ENCODE results near the gene TRIM47. TPM values are rescaled to one million over a fixed set of nuclear protein-coding genes. Genes with fewer than 3 reads are reported as not detected.
"Not testable (repeated sequence)": the region's sequence is repeated elsewhere in the genome, so short reads cannot be mapped to it uniquely, and the experiment has no call there.

TRIM47 gene
- total RNA-seq, 1 experiment from 2014 or later, result 6.9 TPM

DNA sequence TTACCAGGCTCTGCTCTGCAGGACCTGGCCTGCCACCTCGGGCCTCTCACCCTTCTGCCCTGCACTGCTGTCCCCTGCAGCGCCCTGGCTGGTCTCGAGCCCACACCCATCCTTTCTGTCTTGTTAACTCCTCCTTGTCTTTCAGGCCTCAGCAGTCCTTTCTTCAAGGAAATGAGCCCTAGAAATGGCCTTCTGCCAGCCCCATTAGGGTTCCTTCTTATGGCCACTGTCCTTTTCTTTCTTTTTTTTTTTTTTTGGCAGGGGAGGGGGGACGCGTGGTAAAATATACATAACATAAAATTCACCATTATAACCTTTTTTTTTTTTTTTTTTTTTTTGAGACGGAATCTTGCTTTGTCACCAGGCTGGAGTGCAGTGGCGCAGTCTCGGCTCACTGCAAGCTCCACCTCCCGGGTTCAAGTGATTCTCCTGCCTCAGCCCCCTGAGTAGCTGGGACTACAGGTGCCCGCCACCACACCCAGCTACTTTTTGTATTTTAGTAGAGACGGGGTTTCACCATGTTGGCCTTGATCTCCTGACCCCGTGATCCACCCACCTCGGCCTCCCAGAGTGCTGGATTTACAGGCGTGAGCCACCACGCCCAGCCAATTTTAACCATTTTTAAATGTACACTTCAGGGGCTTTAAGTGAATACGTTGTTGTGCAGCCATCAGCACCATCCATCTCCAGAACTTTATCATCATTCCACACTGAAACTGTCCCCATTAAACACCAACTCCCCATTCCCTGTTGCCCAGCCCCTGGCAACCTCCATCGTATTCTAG lies 12.8 kb downstream of the TRIM47 start:
- not testable (repeated sequence) for H3K79me1 ChIP-seq (ENCODE audit: insufficient read depth, low read depth, low read length, poor library complexity, severe bottlenecking); H3K27ac ChIP-seq (ENCODE audit: insufficient read length, low read depth, low read length)
- H3K27ac Mint-ChIP-seq, result peak overlapping the region in 2 of 3 experiments; percentile 9 to 21; a peak in 2 of 7 replicates

DNA sequence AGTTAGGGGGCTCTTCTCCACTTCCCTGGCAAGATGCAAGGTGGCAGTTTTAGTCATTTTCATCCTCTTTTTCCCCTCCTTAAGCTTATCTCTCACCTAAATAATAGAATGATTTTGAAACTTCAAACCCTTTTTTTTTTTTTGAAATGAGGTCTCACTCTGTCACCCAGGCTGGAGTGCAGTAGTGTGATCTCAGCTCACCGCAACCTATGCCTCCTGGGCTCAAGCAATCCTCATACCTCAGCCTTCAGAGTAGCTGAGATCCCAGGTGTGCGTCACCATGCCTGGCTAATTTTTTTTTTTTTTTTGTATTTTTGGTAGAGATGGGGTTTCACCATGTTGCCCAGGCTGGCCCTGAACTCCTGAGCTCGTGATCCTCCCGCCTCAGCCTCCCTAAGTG lies 13.5 kb downstream of the TRIM47 start:
- H2BK120ac ChIP-seq (ENCODE audit: low read depth, low read length, poor library complexity, severe bottlenecking); H3K9me3 ChIP-seq (ENCODE audit: control insufficient read depth, low read depth, low read length); H3K79me2 ChIP-seq (ENCODE audit: insufficient read depth, low read length); H4K91ac ChIP-seq (ENCODE audit: insufficient read length, low read depth, low read length); H3K9ac ChIP-seq (ENCODE audit: extremely low read depth, insufficient read length, low read length); H3K36me3 Mint-ChIP-seq (ENCODE audit: insufficient read depth in 1 of 3, low read depth in 3 of 3); H2BK5ac ChIP-seq (ENCODE audit: insufficient read length, low read length); H3K14ac ChIP-seq (ENCODE audit: insufficient read depth, low read length); H3K4me2 ChIP-seq (ENCODE audit: insufficient read depth, insufficient read length, low read length); H3K9me3 Mint-ChIP-seq; H3T11ph ChIP-seq (ENCODE audit: low read length); H3K23ac ChIP-seq (ENCODE audit: insufficient read length, low read depth, low read length); DNase-seq; H3K4me1 ChIP-seq (ENCODE audit: insufficient read depth, low read length); H2BK20ac ChIP-seq (ENCODE audit: low read depth, low read length, poor library complexity, severe bottlenecking); H2BK15ac ChIP-seq (ENCODE audit: low read depth, low read length); H2AFZ ChIP-seq (ENCODE audit: low read length); H3K56ac ChIP-seq (ENCODE audit: insufficient read length, low read depth, low read length); H3K79me1 ChIP-seq (ENCODE audit: insufficient read depth, low read depth, low read length, poor library complexity, severe bottlenecking); H3K4me3 Mint-ChIP-seq; H3K27me3 ChIP-seq (ENCODE audit: insufficient read depth, low read length); H3K4ac ChIP-seq (ENCODE audit: low read depth, low read length); H4K20me1 ChIP-seq (ENCODE audit: control insufficient read depth, insufficient read depth, insufficient read length); H3K27ac ChIP-seq (ENCODE audit: insufficient read length, low read depth, low read length); H2BK12ac ChIP-seq (ENCODE audit: insufficient read length, low read depth, low read length); H4K5ac ChIP-seq (ENCODE audit: insufficient read length, low read depth, low read length); H2AK5ac ChIP-seq (ENCODE audit: insufficient read length, low read length); H4K8ac ChIP-seq (replicated peaks; ENCODE audit: insufficient read length, low read depth, low read length); H3K18ac ChIP-seq (ENCODE audit: insufficient read length, low read depth, low read length); H3K23me2 ChIP-seq (ENCODE audit: insufficient read length, low read depth, low read length, poor library complexity, severe bottlenecking); H3K27me3 Mint-ChIP-seq (ENCODE audit: low read depth): not testable (repeated sequence)
- no CpG with 5 or more reads among the region's 4 CpGs for WGBS (ENCODE audit: extremely low coverage, insufficient read length, low lambda C conversion rate)
- Mint-ChIP-seq H3K27ac (peak overlapping the region in 1 of 3 experiments; percentile 77; a peak in 1 of 7 replicates), H3K4me1 (peaks cover 8 to 25% of the 10 kb centered on the region in 2 experiments)

More for the DNA sequence above, 12.8 kb downstream of the TRIM47 start:
- no CpG with 5 or more reads among the region's 17 CpGs for WGBS (ENCODE audit: extremely low coverage, insufficient read length, low lambda C conversion rate)
- not testable (repeated sequence) for H3K14ac ChIP-seq (ENCODE audit: insufficient read depth, low read length); H2AFZ ChIP-seq (ENCODE audit: low read length); H3K9me3 Mint-ChIP-seq; H4K20me1 ChIP-seq (ENCODE audit: control insufficient read depth, insufficient read depth, insufficient read length); H3K79me2 ChIP-seq (ENCODE audit: insufficient read depth, low read length); H2BK20ac ChIP-seq (ENCODE audit: low read depth, low read length, poor library complexity, severe bottlenecking); H3K4ac ChIP-seq (ENCODE audit: low read depth, low read length); H3K23me2 ChIP-seq (ENCODE audit: insufficient read length, low read depth, low read length, poor library complexity, severe bottlenecking); H3T11ph ChIP-seq (ENCODE audit: low read length); H3K56ac ChIP-seq (ENCODE audit: insufficient read length, low read depth, low read length); H4K8ac ChIP-seq (replicated peaks; ENCODE audit: insufficient read length, low read depth, low read length); H4K5ac ChIP-seq (ENCODE audit: insufficient read length, low read depth, low read length); H2BK5ac ChIP-seq (ENCODE audit: insufficient read length, low read length); H3K4me2 ChIP-seq (ENCODE audit: insufficient read depth, insufficient read length, low read length); H3K4me1 ChIP-seq (ENCODE audit: insufficient read depth, low read length); H4K91ac ChIP-seq (ENCODE audit: insufficient read length, low read depth, low read length); H3K27me3 ChIP-seq (ENCODE audit: insufficient read depth, low read length); H3K27me3 Mint-ChIP-seq (ENCODE audit: low read depth); H3K18ac ChIP-seq (ENCODE audit: insufficient read length, low read depth, low read length); H2BK15ac ChIP-seq (ENCODE audit: low read depth, low read length); H3K23ac ChIP-seq (ENCODE audit: insufficient read length, low read depth, low read length); H2BK120ac ChIP-seq (ENCODE audit: low read depth, low read length, poor library complexity, severe bottlenecking); H2BK12ac ChIP-seq (ENCODE audit: insufficient read length, low read depth, low read length); H3K9me3 ChIP-seq (ENCODE audit: control insufficient read depth, low read depth, low read length); H3K36me3 Mint-ChIP-seq (ENCODE audit: insufficient read depth in 1 of 3, low read depth in 3 of 3); H3K9ac ChIP-seq (ENCODE audit: extremely low read depth, insufficient read length, low read length); H2AK5ac ChIP-seq (ENCODE audit: insufficient read length, low read length)
- Mint-ChIP-seq H3K4me3 (0 out of 5 replicates have a peak overlapping the region, but pooled peaks of 1 of the 2 experiments have one; percentile 11), H3K4me1 (peaks cover 8 to 26% of the 10 kb centered on the region in 2 experiments)
- DNase-seq, result peak; percentile 36

All from H9 (cell line).